Urothelium cell line (cell line): ENCODE results near the gene EXPH5.

Source experiments
- DNase-seq: peaks from one replicate; pipeline ENCODE4 v3.0.0; 2011; ENCODE audit warnings: low spot score, mixed read lengths
- FAIRE-seq: peaks from 2 replicates; lab custom pipeline; 2011; peaks lifted over from hg19 to GRCh38; lab: Jason Lieb, UNC

EXPH5 gene

DNA sequence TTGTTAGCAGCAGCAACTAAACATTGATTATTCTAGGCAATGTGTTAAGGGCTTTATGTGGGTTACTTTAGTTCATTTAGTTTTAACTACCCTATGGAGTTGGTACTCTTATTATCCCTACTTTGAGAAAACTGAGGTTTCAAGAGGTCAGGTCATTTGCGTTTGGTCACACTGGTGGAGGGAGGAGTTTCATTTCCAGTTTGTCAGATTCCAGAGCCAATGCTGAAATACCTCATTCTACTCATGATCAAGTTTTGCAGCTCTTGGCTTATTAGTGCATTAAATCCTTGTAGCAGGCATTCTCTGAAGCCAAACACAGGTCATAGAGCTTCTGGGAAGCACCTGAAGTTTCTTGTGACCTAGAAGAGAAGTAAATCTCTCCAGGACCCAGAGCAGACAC, 71.2 kb downstream of the EXPH5 start:
- no peak for FAIRE-seq
- DNase-seq = no peak

DNA sequence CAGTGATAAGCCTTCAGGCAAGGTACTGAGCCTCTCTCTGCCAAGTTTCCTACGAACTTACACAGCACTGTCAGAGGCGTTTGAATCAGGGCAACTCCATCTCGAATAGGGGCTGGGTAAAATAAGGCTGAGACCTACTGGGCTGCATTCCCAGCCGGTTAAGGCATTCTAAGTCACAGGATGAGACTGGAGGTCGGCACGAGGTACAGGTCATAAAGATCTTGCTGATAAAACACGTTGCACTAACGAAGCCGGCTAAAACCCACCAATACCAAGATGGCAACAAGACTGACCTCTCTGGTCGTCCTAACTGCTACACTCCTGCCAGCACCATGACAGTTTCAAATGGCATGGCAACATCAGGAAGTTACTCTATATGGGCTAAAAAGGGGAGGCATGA, 75.0 kb downstream of the EXPH5 start:
- DNase-seq (no peak), FAIRE-seq (no peak)

DNA sequence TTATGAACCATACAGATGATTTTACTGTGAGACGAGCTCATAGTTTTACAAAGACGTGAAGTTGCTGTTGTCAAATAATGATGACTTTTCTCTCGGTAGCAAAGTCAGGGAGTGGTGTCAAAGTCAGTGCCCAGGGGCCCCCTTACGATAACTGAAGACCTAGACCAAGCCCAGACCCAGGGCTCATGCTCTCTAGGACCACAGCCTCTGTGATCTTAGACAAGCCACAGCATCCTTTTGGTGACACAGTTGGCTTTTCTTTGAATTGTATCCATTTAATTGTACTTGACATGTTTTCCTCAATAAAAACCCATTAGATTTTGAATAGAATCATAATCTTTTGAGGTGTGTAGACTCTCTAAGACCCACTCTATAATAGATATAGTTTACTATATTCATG, 77.4 kb downstream of the EXPH5 start:
- no peak for FAIRE-seq

DNA sequence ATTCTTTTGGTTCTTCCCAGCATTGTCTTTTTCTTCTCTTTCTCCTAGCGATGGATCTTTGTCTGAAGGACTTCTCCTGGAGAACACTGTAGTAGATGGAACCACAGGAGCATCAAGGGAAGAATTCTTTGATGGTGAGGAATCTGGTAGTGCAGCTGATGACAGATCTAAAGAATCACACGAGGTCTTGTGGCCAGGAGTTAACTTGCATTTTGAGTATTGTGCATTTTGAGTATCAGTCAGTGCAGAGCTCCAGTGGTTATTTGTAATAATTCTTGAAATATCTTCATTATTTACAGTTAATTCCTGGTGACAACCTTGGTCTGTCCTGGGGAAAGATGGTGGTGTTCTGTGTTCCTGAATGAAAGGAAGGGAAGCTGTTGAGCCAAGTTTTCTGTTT, 80.9 kb downstream of the EXPH5 start:
- no peak for DNase-seq
- no peak for FAIRE-seq

More for the DNA sequence above, 77.4 kb downstream of the EXPH5 start:
- DNase-seq = no peak

DNA sequence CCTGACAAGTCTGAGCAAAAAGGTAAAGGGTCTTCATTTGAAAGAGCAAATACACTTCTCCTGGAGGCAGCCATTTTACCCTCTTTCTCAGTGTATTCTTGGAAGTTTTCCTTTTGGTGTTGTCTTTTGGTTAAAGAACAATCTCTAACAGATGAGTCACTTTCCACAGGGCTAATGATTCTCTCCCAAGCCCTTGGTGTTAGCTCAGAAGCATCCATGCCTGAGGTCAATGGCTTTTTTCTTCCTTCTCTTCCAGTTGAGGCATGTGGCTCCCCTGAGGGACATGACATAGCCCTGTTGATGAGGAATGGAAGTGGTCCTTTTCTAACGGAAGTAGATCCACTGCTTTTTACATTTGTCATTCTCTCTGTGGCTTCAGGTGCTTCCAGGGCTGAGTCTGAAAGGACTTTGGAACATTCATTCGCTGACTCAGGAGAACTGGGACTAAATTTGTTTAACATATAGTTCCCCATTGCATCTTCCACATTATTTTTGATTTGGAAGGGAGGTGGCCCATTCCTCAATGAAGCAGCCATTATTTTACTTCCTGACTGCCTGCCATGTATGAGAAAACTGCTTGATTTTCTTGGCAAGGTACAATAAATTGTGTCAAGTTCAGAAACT, 81.6 kb downstream of the EXPH5 start:
- DNase-seq (no peak), FAIRE-seq (no peak)

DNA sequence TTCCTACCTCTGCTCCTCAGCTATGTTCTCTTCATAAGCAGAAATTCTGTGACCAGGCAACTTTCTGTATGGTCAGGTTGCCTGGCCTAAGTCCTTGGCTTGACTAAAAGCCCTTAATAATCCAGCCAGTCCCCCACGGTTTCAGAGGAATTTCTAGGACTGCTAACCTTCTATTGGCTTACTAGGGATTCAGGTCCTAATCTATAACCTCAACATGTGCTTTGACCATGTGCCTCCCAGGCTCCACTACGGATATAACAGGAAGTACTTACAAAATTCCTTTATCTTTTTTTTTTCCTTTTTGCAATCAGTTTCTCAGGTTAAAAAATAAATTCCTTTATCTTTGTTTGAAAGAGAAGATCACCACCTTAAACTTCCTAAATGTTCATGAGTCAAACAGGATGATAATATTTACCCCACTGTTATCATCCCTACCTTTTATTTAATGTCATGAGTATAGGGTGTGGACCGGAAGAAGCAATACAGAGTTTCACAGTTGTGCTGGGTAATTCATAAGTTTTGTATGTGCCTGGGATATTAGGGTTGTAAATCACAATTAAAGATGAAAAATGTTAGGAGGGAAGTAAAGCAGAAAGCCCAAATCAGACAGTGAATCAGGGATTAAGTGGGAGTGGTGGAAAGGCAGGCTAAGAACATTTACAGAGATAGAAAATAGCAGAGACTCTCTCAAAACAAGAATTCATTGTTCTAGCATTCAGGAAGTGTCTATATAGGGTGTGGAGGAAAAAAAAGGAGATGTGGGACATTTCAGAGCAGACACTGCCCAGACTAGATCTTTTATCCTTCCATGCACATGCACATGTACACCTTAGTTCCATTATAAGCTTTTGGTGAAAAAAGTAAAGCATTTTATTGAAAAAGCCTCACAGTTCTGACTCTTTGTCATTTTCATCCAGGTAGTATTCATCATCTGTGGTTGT, 84.6 kb downstream of the EXPH5 start:
- DNase-seq = no peak
- no peak for FAIRE-seq

DNA sequence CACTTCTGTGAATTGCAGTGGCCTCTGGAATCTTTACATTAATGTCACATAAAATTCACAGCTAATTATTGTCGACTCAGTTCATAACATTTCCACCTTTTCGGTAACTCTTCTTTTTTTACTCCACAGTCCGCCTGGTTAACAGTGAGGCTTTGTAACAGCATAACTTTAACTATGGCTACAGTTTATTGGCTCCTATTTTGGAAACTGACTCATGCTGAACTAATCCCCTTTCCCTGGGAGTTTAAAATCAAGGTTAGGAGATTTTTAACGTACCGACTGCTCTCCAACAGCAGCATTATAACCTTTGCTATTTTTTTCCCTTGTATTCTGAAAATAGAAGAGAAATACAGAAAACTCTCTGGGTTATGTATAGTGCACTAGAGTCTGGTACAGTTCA, 92.2 kb downstream of the EXPH5 start:
- DNase-seq = no peak
- FAIRE-seq = no peak

DNA sequence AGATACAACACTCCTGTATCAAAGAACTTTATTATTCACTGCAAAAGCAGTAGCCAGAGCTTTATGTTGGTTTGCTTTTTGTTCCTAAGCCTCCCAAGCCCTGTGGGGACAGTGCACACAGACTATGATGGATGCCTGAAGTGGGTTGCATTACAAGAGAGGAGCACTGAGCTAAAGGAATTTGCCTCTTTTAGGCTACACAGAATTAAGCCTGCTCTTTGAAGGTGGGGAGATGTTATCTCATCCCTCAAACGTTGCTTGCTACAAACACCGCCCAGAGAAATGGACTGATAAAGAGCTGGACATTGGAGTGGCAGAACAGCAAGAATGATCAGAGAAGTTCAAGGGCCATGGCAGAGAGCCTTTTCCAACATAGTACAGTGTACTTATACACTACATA, 92.8 kb downstream of the EXPH5 start:
- no peak for DNase-seq
- FAIRE-seq = no peak

DNA sequence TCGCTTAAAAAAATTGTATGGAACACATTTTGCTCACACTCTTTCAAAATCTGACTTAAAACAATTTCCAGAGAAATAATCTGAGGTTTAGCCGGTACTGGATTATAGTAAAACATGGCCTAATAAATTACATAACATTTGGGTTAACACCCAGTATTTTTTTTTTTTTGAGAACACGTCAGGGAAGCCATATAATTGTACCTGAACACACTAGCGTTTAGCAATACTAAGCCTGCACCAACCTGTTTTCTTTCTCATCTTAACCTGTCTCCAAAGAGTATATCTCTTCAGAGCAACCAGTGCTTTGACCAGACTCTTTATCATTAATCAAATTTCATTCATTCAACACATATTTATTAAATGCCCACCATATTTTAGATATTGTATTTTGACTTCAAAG, 93.4 kb downstream of the EXPH5 start:
- FAIRE-seq = no peak

DNA sequence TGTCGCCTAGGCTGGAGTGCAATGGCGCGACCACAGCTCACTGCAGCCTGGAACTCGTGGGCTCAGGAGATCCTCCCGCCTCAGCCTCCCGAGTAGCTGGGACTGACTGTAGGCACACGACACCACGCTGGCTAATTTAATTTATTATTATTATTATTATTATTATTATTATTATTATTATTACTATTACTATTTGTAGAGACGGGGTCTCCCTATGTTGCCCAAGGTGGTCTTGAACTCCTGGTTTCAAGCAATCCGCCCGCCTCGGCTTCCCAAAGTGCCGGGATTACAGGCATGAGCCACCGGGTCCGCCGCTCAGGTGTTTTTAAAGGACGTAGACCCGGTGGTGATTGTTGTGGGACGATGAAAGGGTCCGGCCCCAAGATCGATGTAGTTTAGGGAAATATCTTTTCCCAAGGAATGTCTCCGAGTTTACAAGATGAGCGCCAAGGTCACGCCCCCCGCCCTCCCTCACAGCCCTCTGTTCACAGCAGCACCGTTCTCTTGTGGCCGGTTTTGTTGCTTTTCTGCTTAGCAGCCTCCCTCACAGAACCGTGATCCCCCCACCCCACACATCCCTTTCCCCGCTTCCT, 94.7 kb downstream of the EXPH5 start:
- FAIRE-seq (no peak), DNase-seq (no peak)

More for the DNA sequence above, 93.4 kb downstream of the EXPH5 start:
- DNase-seq = no peak

DNA sequence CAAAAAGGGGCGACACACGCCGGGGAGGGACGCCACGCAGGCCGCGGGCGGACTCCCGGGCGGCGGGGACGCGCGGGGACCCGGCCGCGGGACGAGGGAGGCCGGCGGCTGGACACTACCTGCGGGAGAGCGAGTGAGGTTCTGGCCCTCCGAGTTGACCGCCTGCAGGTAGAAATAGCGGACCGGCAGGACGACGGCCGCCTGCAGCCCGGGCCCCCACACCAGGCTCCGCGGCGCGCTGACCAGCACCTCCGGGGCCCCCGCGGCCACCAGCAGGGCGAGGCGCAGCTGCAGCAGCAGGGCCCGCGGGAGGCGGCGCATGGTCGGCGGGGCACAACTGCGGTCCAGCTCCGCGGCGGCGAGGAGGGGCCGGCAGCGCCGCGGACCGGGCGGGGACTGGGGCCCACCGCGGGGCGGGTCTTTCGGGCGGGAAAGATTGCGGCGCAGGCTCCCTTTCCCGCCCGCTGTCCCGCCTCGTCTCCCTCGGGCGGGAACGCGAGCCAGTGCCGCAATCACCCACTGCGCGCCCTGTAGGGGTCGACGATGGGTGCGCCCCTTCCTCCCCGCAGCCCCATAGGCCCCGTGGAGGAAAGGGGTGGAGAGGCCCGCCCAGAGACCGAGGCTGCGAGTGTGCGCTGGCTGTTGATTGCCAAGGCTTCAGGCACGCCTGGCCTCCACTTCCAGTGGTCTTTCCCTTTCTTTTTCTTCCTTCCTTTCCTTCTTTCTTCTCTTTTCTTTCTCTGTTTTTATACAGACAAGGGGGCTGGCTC, 95.3 kb downstream of the EXPH5 start, which contains the start of gene POGLUT3:
Gene POGLUT3 (minus strand): TSS at position 339 of the 770 bp plus-strand sequence. CDS start 18 bp downstream, at position 321.
- FAIRE-seq = peak; percentile 62
- peak; percentile 68 for DNase-seq

DNA sequence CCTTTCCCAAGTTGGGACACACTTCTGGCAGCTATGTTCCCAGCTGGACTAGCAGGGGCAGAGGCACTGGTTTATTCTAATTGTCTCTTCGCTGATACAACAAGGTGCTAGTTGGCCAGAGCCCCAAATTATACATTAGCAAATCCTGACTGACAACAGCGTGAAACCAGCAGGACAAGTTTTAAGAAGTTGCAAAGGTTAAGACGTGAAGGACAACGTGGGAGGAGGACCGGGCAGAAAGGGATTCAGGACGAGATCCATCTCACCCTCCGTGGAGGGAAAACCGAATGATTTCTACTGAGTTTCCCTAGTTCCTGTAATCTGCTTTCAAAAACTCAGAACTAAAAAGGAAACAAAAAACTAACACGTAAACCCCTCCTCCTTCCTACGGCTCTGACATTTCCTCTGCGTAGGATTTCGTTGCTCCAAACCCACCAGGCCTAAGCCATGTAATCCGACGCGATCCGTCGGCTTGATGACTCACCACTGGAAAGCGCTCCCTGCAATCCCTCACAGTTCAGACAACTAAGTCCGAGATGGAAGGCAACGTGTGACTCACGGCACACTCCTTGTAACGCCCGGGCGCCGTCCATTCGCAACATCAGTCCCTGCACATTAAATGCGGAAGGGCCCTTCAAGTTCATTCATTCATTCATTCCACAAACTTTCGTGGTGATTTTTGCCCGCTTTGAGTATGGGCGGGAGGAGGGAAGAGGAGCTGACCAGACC, 96.1 kb downstream of the EXPH5 start:
- peak; percentile 93 for DNase-seq
- peak; percentile 30 for FAIRE-seq

DNA sequence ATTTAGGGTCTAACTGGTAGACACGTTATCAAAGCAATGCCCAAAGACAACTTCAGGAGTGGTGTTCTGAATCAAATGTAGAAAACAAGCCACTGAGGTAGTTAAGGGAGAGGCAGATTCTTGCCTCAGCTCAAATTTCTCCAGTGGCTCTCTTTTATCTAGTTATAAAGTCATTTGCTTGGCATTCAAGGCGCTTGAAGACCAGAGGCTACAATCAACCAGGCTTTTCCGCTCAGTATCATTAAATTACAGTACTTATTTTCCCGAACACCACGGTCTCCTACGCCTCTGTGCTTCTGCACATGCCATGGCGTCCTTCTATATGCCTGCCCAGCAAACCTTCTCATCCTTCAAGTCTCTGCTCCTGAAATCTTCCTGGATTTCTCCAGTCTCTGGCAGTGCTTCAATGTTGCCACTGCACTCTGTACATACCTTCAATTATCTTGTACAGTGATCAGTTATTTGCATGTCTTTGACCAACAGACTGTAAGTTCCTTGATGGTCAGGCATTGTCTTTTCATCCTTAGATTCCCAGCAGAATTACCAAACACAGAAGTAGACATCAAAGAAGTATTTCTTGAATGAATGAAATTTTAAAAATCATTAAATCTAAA, 96.8 kb downstream of the EXPH5 start:
- no peak for DNase-seq
- no peak for FAIRE-seq

DNA sequence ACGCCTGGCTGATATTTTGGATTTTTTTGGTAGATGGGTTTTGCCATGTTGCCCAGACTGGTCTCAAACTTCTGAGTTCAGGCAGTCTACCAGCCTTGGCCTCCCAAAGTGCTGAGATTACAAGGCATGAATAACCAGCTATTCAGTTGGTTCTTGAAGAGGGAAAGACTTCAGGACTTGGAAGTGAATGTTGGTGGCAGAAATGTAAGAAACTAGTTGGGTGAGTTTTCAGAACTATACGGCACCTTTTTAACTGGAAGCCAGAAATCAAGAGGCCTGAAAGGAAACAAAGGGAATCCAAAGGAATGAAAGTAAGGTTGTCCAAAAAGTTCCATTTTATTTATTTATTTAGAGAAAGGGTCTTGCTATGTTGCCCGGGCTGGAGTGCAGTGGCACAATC, 98.2 kb downstream of the EXPH5 start:
- FAIRE-seq (no peak), DNase-seq (no peak)

DNA sequence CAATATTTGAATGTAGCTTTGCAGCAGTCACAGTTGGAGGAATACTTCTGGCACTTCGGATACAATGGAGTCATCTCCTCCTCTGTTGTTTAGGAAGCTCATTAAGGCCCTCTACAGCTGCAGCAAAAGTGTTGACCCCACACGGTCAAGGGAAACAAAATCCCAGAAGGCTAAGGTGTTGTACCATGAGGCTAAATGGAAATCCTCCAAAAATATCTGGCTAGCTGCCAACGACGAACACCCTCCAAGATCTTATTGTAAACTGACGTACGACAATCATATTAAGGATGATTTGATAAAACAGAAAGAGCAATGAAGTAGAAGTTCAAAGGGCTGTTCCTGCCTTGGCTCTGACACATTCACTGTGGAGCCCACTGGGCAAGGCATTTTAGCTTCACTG, 99.4 kb downstream of the EXPH5 start:
- DNase-seq (no peak), FAIRE-seq (no peak)

DNA sequence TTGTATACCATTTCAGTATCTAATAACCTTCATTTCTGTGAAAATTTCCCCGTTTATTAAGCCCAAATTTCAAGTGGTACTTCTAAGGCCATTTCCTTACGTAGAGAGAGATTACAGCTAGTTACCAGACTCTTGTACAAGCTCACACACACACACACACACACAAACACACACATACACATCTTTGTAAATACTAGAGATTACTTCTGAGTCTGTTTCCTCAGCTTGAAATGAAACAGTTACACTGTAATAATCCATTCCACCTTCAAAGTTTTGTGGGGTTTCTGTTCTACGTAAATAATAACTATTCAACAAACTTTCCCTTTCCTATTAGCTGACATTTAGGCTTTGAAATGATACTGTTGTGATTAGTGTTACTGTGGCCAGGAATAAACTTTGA, 101.6 kb downstream of the EXPH5 start:
- DNase-seq (no peak), FAIRE-seq (no peak)

DNA sequence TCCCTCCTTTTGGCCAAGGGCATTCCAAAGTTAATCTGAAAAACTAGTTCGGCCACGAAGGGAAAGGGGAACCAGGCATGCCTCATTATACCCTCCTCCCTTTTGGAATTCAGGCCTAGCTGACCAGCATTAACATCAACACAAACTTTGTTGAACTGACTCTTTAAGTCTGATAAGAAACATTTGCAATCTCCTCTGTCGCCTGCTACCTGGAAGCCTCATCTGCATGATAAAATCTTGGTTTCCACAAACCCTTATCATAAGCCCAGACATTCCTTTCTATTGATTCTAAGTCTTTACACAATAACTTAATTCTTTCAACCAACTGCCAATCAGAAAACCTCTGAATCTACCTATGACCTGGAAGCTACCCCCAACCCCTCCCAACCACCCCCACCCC, 106.7 kb downstream of the EXPH5 start:
- FAIRE-seq (no peak), DNase-seq (no peak)

DNA sequence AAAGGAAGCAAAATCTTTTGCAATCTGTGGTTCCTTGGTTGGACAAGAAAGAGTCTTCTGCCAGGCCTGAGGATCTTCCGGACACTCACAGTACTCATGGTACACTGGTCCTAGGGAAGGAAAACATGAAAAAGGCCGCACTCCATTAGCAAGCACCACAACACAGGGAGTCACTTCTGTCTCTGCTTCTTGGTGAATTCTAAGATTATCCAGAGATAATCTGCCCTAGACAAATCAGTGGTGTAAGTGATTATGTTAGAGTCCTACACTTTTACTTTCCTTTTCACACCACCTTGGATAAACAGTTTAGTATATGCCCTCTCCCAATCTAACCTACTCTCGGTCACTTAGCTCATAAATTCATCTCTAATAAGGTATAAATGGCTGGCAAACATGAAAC, 107.2 kb downstream of the EXPH5 start:
- FAIRE-seq = no peak
- no peak for DNase-seq

DNA sequence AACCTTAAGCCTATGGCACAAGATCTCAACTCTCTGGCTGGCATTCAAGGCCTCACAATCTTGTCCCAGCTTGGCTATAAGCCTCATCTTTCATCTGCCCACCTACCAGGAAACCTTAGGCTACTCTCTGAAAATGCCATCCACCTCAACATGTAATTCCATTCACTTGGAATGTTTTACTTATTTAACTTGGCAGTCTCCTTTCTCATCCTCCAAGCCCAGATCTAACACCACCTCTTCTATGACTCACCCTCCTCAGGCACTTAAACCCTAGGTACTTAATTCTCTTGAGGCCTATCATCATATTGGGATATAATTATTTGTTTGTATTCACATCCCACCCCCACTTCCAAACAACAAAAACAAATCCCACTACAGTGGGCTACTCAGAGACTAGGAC, 110.4 kb downstream of the EXPH5 start:
- DNase-seq = no peak

More for the DNA sequence above, 110.4 kb downstream of the EXPH5 start:
- FAIRE-seq = no peak
